Ishikawa (cell line): ENCODE results near the gene MITD1.

Source experiments
- EP300 ChIP-seq: IDR thresholded peaks from 2 replicates; pipeline ENCODE4 v1.6.1; 2012; ENCODE audit warnings: borderline replicate concordance
- FOXM1 ChIP-seq: IDR thresholded peaks from 2 replicates; pipeline ENCODE4 v1.6.1; 2012; ENCODE audit warnings: low read depth, borderline replicate concordance
- MAX ChIP-seq: IDR thresholded peaks from 2 replicates; pipeline ENCODE4 v1.6.1; 2012
- REST ChIP-seq: IDR thresholded peaks from 2 replicates; pipeline ENCODE4 v1.6.1; 2012; ENCODE audit warnings: low read depth, mild to moderate bottlenecking
- TAF1 ChIP-seq: IDR thresholded peaks from 2 replicates; pipeline ENCODE4 v1.6.1; 2012; ENCODE audit warnings: low read depth, mild to moderate bottlenecking
- TCF12 ChIP-seq: IDR thresholded peaks from 2 replicates; pipeline ENCODE4 v1.6.1; 2012; ENCODE audit warnings: low read depth
- YY1 ChIP-seq: IDR thresholded peaks from 2 replicates; pipeline ENCODE4 v1.6.1; 2012; ENCODE audit warnings: low read depth

DNA sequence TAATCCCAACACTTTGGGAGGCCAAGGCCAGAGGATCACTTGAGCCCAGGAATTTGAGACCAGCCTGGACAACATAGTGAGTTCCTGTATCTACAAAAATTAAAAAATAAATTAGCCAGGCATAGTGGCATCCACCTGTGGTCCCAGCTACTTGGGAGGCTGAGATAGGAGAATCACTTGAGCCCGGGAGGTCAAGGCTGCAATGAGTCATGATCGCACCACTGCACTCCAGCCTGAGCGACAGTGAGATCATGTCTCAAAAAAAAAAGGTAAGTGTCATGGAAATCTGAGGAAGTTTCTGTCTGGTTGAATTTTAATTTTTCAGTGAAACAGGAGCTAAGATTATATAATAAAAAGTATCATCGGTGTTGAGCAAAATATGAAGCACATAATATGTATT is 41.9 kb downstream of the MITD1 start:
- TF ChIP-seq MAX = no peak
- no peak for TF ChIP-seq TAF1
- TF ChIP-seq REST = no peak
- TF ChIP-seq TCF12 = no peak
- TF ChIP-seq YY1 = no peak
- TF ChIP-seq FOXM1 = no peak
- TF ChIP-seq EP300 = no peak
